Measurements from ENCODE around the gene LAMB1. TPM values are rescaled to one million over a fixed set of nuclear protein-coding genes. Genes with fewer than 3 reads are reported as not detected.

LAMB1 gene
- total and polyA plus RNA-seq, 4 donors: 95.9 to 285 (median 173) TPM

- H3K4me1 ChIP-seq (ENCODE audit: control insufficient read depth in 5 of 5, insufficient read depth in 5 of 5, low read length in 5 of 5): peaks cover 7 to 37% (median 14%) of the 10 kb centered on the region in 5 donors
- H3K4me3 ChIP-seq: no peak overlapping the region
- no peak overlapping the region for H3K27ac ChIP-seq (ENCODE audit: low read depth in 1 of 2, low read length in 1 of 2)
- no peak overlapping the region for H3K9ac ChIP-seq (ENCODE audit: insufficient read depth in 1 of 2, low read length in 2 of 2)
- ATAC-seq (ENCODE audit: insufficient read depth, low FRiP score): no peak
- no peak for TF ChIP-seq CTCF (IDR thresholded peaks at IDR 0.05; ENCODE audit: control extremely low read depth, extremely low read depth)
- WGBS, 2 donors: 94 to 96% methylated on average over 1 of the region's 1 CpG
- DNase-seq: no peak
- H3K27me3 ChIP-seq (ENCODE audit: control insufficient read depth in 3 of 3, insufficient read depth in 3 of 3, low read length in 2 of 3): no peaks in the 10 kb centered on the region
- H3K9me3 ChIP-seq (ENCODE audit: control insufficient read depth in 4 of 4, insufficient read depth in 3 of 4, low read length in 3 of 4): no peaks in the 10 kb centered on the region
- H3K36me3 ChIP-seq (ENCODE audit: control insufficient read depth in 4 of 4, insufficient read depth in 4 of 4, low read length in 4 of 4): peaks cover 10 to 37% (median 20%) of the 10 kb centered on the region in 4 donors
Measured at GRCh38 chr7:107937531-107937930, 65.4 kb downstream of the LAMB1 start.

- DNase-seq: no peak
- H3K4me1 ChIP-seq (ENCODE audit: control insufficient read depth in 5 of 5, insufficient read depth in 5 of 5, low read length in 5 of 5): peaks cover 7 to 48% (median 22%) of the 10 kb centered on the region in 5 donors
- no peaks in the 10 kb centered on the region for H3K27me3 ChIP-seq (ENCODE audit: control insufficient read depth in 3 of 3, insufficient read depth in 3 of 3, low read length in 2 of 3)
- TF ChIP-seq CTCF (IDR thresholded peaks at IDR 0.05; ENCODE audit: control extremely low read depth, extremely low read depth): no peak
- H3K9me3 ChIP-seq (ENCODE audit: control insufficient read depth in 4 of 4, insufficient read depth in 3 of 4, low read length in 3 of 4): no peaks in the 10 kb centered on the region
- H3K27ac ChIP-seq (ENCODE audit: low read depth in 1 of 2, low read length in 1 of 2): no peak overlapping the region
- peaks cover 14 to 41% (median 28%) of the 10 kb centered on the region in 4 donors for H3K36me3 ChIP-seq (ENCODE audit: control insufficient read depth in 4 of 4, insufficient read depth in 4 of 4, low read length in 4 of 4)
- H3K9ac ChIP-seq (ENCODE audit: insufficient read depth in 1 of 2, low read length in 2 of 2): no peak overlapping the region
- WGBS, 2 donors: 99 to 100% methylated on average over 2 of the region's 2 CpGs
- ATAC-seq (ENCODE audit: insufficient read depth, low FRiP score): no peak
- H3K4me3 ChIP-seq: no peak overlapping the region
Measured at GRCh38 chr7:107936312-107936711, 66.6 kb downstream of the LAMB1 start.

GRCh38 chr7:107934991-107935770, 67.8 kb downstream of the LAMB1 start:
- peaks cover 7 to 47% (median 22%) of the 10 kb centered on the region in 5 donors for H3K4me1 ChIP-seq (ENCODE audit: control insufficient read depth in 5 of 5, insufficient read depth in 5 of 5, low read length in 5 of 5)
- no peak for TF ChIP-seq CTCF (IDR thresholded peaks at IDR 0.05; ENCODE audit: control extremely low read depth, extremely low read depth)
- no peak for DNase-seq
- H3K27ac ChIP-seq (ENCODE audit: low read depth in 1 of 2, low read length in 1 of 2): no peak overlapping the region
- H3K9me3 ChIP-seq (ENCODE audit: control insufficient read depth in 4 of 4, insufficient read depth in 3 of 4, low read length in 3 of 4): no peaks in the 10 kb centered on the region
- H3K4me3 ChIP-seq: no peak overlapping the region
- peaks cover 14 to 38% (median 30%) of the 10 kb centered on the region in 4 donors for H3K36me3 ChIP-seq (ENCODE audit: control insufficient read depth in 4 of 4, insufficient read depth in 4 of 4, low read length in 4 of 4)
- WGBS, 2 donors: 93 to 95% methylated on average over 8 of the region's 8 CpGs
- no peaks in the 10 kb centered on the region for H3K27me3 ChIP-seq (ENCODE audit: control insufficient read depth in 3 of 3, insufficient read depth in 3 of 3, low read length in 2 of 3)
- ATAC-seq (ENCODE audit: insufficient read depth, low FRiP score): no peak
- no peak overlapping the region for H3K9ac ChIP-seq (ENCODE audit: insufficient read depth in 1 of 2, low read length in 2 of 2)

Data from lung (tissue), 12 donors.